Upper lobe of left lung (tissue), 6 donors: ENCODE data around the gene GTPBP3. TPM values are rescaled to one million over a fixed set of nuclear protein-coding genes. Genes with fewer than 3 reads are reported as not detected.

Experiments used
- ATAC-seq, 2 donors: fragments of 200-7000 bp; cut with Tn5 transposase; one replicate each; pipeline ENCODE4 v1.9.1; 2022; ENCODE audit warnings: mild to moderate bottlenecking in 2 of 2, moderate library complexity in 2 of 2; ENCODE audit not compliant: low FRiP score in 2 of 2
- DNase-seq, 2 donors: peaks; one replicate each; pipeline ENCODE4 v3.0.0-alpha.2; 2019 to 2020
- H3K27ac ChIP-seq, 4 donors: fragments of 200-600 bp; sonication (generic); one replicate each; pipeline ENCODE4 v1.5.1; 2016 to 2019
- H3K27me3 ChIP-seq, 4 donors: fragments of 200-600 bp; sonication (generic); one replicate each; pipeline ENCODE4 v1.5.1; 2017 to 2019
- H3K36me3 ChIP-seq, 4 donors: fragments of 200-600 bp; sonication (generic); one replicate each; pipeline ENCODE4 v1.5.1; 2016 to 2019
- H3K4me1 ChIP-seq, 4 donors: fragments of 200-600 bp; sonication (generic); one replicate each; pipeline ENCODE4 v1.5.1; 2018 to 2019
- H3K4me3 ChIP-seq, 4 donors: fragments of 200-600 bp; sonication (generic); one replicate each; pipeline ENCODE4 v1.5.1; 2017 to 2019; ENCODE audit warnings: mild to moderate bottlenecking in 2 of 4, moderate library complexity in 1 of 4
- H3K9me3 ChIP-seq, 4 donors: fragments of 200-600 bp; sonication (generic); one replicate each; pipeline ENCODE4 v1.5.1; 2018 to 2019
- CTCF ChIP-seq, 6 experiments: fragments of 450-650 bp in 4 of 6; fragments of 200-600 bp in 2 of 6; sonication (generic) in 2 of 6; IDR thresholded peaks; one replicate each; pipeline ENCODE4 v1.5.1; 2016 to 2019; ENCODE audit warnings: antibody characterized with exemption in 6 of 6
- EP300 ChIP-seq, 4 donors: sonication (generic); formaldehyde crosslinking; IDR thresholded peaks; one replicate each; pipeline ENCODE4 v1.5.1; 2017; ENCODE audit warnings: antibody characterized with exemption in 4 of 4, control low read depth in 2 of 4
- POLR2A ChIP-seq, 4 donors: fragments of 450-650 bp; IDR thresholded peaks; one replicate each; pipeline ENCODE4 v1.5.1; 2016 to 2017; ENCODE audit warnings: antibody characterized with exemption in 4 of 4, mild to moderate bottlenecking in 2 of 4
- POLR2AphosphoS5 ChIP-seq, 2 donors: sonication (generic); formaldehyde crosslinking; IDR thresholded peaks; one replicate each; pipeline ENCODE4 v1.5.1; 2017; ENCODE audit warnings: antibody characterized with exemption in 2 of 2
- WGBS, 2 donors: methylation state at CpG; one replicate each; pipeline ENCODE4 v1.1.5; 2017 to 2018; 5-methylcytosine and 5-hydroxymethylcytosine counted together
- total RNA-seq, 6 donors: library from RNA; depleted of rRNA in 4 of 6; stranded (reverse); fragments of >200 nt in 4 of 6; gene quantifications; one replicate each; pipeline versions ENCODE4 v1.1.0 to v1.2.1, GENCODE V29; 2016 to 2021
- donor health status: DM: no; HTN: no; CAD: no; lungs with moderate emphysema.
- donor health status: DM: no; HTN: yes; CAD: no; lungs with severe emphysema.

The GTPBP3 gene
- total RNA-seq, 6 donors from 2014 or later: 14.9 to 95.3 (median 26.4) TPM

DNA sequence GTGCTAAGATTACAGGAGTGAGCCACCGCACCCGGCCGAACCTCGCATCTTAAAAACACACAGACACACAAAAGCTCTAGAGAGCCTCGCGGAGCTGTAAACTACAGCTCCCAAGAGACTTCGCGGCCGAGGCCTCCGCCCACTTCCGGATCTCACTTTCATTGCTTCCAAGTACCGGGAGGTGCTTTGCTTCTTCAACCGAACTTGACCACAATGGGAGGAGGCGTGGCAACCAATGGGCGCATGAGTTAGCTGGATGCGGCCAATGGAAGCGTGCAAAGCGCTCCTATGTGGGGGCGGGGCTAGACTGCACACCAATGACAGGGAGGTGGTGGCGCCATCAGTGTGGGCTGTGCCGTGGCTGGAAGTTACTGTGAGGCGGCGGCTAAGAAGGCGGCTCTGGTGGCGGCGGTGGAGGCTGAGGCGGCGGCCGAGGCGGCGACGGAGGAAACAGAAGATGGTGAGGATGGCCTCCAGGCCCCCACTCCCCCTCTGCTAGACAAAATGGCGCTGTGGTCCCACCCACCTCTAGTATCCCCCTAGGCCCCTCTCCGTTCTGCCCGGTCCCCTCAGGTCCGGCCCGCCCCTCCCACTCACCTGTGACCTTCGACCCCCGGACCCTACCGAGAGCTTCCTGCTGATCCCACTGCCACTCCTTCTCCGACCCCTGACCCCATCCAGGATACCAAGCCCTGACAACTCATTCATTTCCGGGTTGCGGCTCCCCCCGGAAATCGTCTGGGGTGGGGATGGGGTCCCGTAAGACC, 28.0 kb upstream of the GTPBP3 start, which contains the start of gene DDA1:
TSS of gene DDA1 (plus strand) at position 366 of the 767 bp plus-strand sequence. CDS start at position 458, 92 bp downstream.
- no peaks in the 10 kb centered on the region for H3K27me3 ChIP-seq
- DNase-seq (peak; percentile 92 to 100), ATAC-seq (peak; percentile 94 to 96)
- H3K4me3 ChIP-seq: peak within 1 kb of the TSS; percentile 79 to 98 (median 86)
- peaks cover 2 to 21% (median 12%) of the 10 kb centered on the region in 4 donors for H3K36me3 ChIP-seq
- H3K27ac ChIP-seq: peak within 1 kb of the TSS; percentile 75 to 91 (median 86)
- 0 to 1% methylated on average over 43 to 46 of the region's 46 CpGs for WGBS, 2 donors
- no peaks in the 10 kb centered on the region for H3K9me3 ChIP-seq
- H3K4me1 ChIP-seq: peaks cover 34 to 50% (median 43%) of the 10 kb centered on the region in 4 donors
- TF ChIP-seq EP300 (IDR thresholded peaks at IDR 0.05) (no peak), POLR2AphosphoS5 (IDR thresholded peaks at IDR 0.05) (peak; percentile 69 to 77), CTCF (IDR thresholded peaks at IDR 0.05) (peak in 1 of 6 experiments; percentile 13), POLR2A (IDR thresholded peaks at IDR 0.05) (peak in 3 of 4 donors; percentile 19 to 78 (median 40))

DNA sequence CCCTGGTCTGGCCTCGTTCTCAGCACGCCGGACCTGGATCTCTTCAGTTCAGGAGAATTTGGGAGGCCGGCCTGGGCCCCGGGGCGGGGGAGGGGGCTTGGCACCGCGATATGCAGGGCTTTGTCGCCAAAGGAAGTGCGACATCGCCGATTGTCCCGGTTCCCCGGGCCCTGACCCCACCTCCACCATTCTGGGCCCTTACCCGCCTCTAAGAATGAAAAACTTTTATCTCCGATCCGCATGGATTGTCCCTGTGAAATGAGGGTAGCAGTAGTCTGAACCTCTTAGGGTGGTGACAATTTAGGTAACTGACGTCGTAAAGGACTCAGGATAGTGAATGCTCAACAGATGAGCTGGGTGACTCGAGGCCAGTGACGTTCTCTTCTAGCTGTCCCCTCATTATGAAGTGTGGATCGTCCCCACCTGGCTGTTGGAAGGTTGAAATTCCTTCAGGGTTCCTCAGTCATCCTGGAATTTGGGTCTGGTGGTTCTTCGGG, 27.3 kb upstream of the GTPBP3 start:
- ATAC-seq (no peak), DNase-seq (peak in 1 of 2 donors; percentile 85)
- H3K9me3 ChIP-seq: no peaks in the 10 kb centered on the region
- TF ChIP-seq POLR2A (IDR thresholded peaks at IDR 0.05): peak in 1 of 4 donors; percentile 7
- no peak for TF ChIP-seq EP300 (IDR thresholded peaks at IDR 0.05)
- no peaks in the 10 kb centered on the region for H3K27me3 ChIP-seq
- peak overlapping the region; percentile 79 to 98 (median 86) for H3K4me3 ChIP-seq
- 4 to 7% methylated on average over 12 to 21 of the region's 23 CpGs for WGBS, 2 donors
- peaks cover 4 to 26% (median 17%) of the 10 kb centered on the region in 4 donors for H3K36me3 ChIP-seq
- H3K4me1 ChIP-seq: peaks cover 28 to 44% (median 36%) of the 10 kb centered on the region in 4 donors
- peak overlapping the region; percentile 75 to 91 (median 86) for H3K27ac ChIP-seq

- Histone ChIP-seq H3K9me3 (no peaks in the 10 kb centered on the region), H3K4me1 (peaks cover 19 to 34% (median 26%) of the 10 kb centered on the region in 4 donors), H3K4me3 (no peak overlapping the region), H3K27me3 (no peaks in the 10 kb centered on the region), H3K36me3 (peaks cover 8 to 40% (median 27%) of the 10 kb centered on the region in 4 donors), H3K27ac (peak overlapping the region in 2 of 4 donors; percentile 32 to 46)
- 71 to 78% methylated on average over 8 to 11 of the region's 11 CpGs for WGBS, 2 donors
- DNase-seq: no peak
- no peak for TF ChIP-seq CTCF (IDR thresholded peaks at IDR 0.05)
- TF ChIP-seq EP300 (IDR thresholded peaks at IDR 0.05): no peak
- no peak for TF ChIP-seq POLR2A (IDR thresholded peaks at IDR 0.05)
- TF ChIP-seq POLR2AphosphoS5 (IDR thresholded peaks at IDR 0.05): no peak
- ATAC-seq: no peak
Measured at GRCh38 chr19:17311455-17312188, 25.7 kb upstream of the GTPBP3 start.

DNA sequence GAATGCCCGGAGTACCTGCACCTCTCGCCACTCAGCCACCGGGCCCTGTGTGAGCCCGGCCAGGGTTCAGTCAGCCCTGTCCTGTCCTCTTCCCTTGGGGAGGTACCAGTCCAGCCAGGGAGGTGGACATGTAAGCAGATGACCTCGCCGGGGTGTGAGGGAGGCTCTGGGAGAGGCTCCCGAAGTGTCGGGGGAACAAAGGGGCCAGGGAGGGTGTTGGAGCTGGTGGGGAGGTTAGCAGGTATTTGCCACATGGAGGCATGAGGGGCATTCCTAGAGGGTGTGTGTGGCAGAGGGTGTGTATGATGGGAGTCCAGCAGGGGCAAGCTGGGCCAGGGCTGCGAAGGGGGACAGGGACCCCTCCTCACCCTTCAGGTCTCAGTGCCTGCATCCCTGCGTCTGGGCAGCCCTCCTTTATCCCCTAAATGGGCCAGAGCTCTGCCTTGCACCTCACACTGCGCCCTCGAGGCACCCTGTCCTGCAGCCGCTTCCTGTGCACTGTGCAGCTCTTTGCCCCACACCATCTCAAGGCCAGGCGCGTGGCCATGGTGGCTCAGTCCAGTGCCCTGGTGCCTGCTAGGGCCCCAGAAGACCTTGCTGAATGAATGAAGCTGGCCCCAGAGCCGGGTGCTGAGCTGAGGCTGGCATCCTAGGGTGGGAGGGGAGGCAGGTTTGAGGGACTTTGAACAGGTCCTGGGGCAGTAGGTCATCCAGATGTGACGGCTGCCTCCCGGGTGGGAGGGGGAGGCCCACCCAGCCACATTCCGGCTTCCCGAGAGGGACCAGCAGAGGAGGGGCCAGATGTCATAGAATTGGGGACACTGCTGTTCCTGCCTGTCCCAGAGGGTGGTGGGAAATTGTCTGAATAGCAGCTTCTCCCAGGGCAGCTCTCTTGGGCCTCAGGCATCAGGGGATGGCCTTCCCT, 24.9 kb upstream of the GTPBP3 start:
- Histone ChIP-seq H3K27ac (peak overlapping the region in 3 of 4 donors; percentile 20 to 48 (median 46)), H3K9me3 (no peaks in the 10 kb centered on the region), H3K27me3 (no peaks in the 10 kb centered on the region), H3K36me3 (peaks cover 10 to 44% (median 29%) of the 10 kb centered on the region in 4 donors), H3K4me1 (peaks cover 17 to 27% (median 21%) of the 10 kb centered on the region in 4 donors), H3K4me3 (no peak overlapping the region)
- no peak for TF ChIP-seq CTCF (IDR thresholded peaks at IDR 0.05)
- TF ChIP-seq EP300 (IDR thresholded peaks at IDR 0.05): no peak
- TF ChIP-seq POLR2AphosphoS5 (IDR thresholded peaks at IDR 0.05): no peak
- no peak for TF ChIP-seq POLR2A (IDR thresholded peaks at IDR 0.05)
- no peak for ATAC-seq
- WGBS, 2 donors: 82 to 86% methylated on average over 12 to 20 of the region's 20 CpGs
- DNase-seq: no peak
